ENCODE results near the gene GINS2. TPM values are rescaled to one million over a fixed set of nuclear protein-coding genes. Genes with fewer than 3 reads are reported as not detected.

The GINS2 gene
- total RNA-seq, 1 experiment from 2014 or later, result 53.3 TPM

DNA sequence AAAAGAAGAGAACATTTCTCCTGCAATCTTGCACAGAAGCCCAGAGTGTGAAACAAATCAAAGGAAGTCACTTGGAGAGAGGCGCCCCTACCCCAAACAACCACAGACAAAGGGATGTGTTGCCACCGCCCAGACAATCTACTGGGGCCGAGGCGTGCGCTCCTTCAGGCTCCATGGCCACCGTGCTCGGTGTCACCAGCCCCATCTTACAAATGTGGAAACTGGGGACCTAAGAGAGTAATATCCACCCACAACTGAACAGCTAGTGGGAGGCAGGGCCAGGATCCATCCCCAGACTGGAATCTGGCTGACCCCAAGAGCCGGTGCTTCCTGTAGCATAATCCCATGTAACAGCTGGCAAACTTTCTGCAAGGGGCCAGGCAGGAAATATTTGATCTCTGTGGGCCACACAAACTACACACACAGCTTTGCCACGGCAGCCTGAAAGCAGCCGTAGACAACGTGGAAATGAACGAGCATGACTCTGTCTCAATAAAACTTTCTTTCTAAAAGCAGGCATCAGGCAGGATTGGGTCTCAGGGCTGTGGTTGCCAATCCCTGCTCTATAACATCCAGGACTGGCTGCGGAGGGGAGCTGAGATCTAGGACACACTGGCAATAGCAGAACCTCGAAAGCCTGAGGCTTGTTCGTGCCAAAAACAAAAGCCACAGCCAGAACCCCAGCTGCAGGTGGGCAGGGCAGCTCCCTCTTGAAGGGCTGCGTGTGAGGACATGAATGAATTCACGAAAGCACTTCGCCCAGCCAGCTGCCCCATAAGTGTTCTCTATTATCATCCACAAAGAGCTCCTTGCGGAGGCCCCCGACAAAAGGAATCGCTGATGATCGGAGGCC, 26.6 kb upstream of the GINS2 start:
- no peak overlapping the region for H2AFZ ChIP-seq (ENCODE audit: low read depth, low read length, poor library complexity, severe bottlenecking)
- TSS peak; percentile 28 for BruUV-seq (replicated peaks)
- CTCF ChIA-PET, result interaction anchor here (1.2 to 1.8 kb wide), 2 partner anchors 40 to 56 kb away, joined by 3 to 5 read pairs; no protein-coding TSS in a partner anchor
- TF ChIP-seq JUND (IDR thresholded peaks at IDR 0.05), result no peak
- no peak for TF ChIP-seq FOSL1 (IDR thresholded peaks at IDR 0.05; ENCODE audit: low read depth)
- TF ChIP-seq ZFX (IDR thresholded peaks at IDR 0.05), result no peak
- no peak for TF ChIP-seq RAD21 (IDR thresholded peaks at IDR 0.05; ENCODE audit: low read depth)
- TF ChIP-seq, protein P1, sequence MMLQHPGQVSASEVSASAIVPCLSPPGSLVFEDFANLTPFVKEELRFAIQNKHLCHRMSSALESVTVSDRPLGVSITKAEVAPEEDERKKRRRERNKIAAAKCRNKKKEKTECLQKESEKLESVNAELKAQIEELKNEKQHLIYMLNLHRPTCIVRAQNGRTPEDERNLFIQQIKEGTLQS (IDR thresholded peaks at IDR 0.05), result no peak
- no peak for TF ChIP-seq EGR1 (IDR thresholded peaks at IDR 0.05; ENCODE audit: low read depth)
- no peak for TF ChIP-seq ELF1 (IDR thresholded peaks at IDR 0.05; ENCODE audit: borderline replicate concordance, low read depth)
- TF ChIP-seq SIN3A (IDR thresholded peaks at IDR 0.05; ENCODE audit: low read depth), result no peak
- TF ChIP-seq CEBPB (IDR thresholded peaks at IDR 0.05; ENCODE audit: low read depth), result no peak
- no peak for TF ChIP-seq POLR2A (IDR thresholded peaks at IDR 0.05; ENCODE audit: borderline replicate concordance, extremely low read depth, insufficient read depth, insufficient read length)
- no peak for TF ChIP-seq CTCF (IDR thresholded peaks at IDR 0.05 in 2 of 3, conservative IDR thresholded peaks at IDR 0.05 in 1 of 3; ENCODE audit: borderline replicate concordance in 1 of 3, insufficient read depth in 1 of 3, low read depth in 2 of 3, low read length in 2 of 3)
- TF ChIP-seq YY1 (IDR thresholded peaks at IDR 0.05; ENCODE audit: extremely low read depth, insufficient replicate concordance, low read depth, low read length), result no peak
- no peak for TF ChIP-seq MAX (IDR thresholded peaks at IDR 0.05)
- TF ChIP-seq, protein P2, sequence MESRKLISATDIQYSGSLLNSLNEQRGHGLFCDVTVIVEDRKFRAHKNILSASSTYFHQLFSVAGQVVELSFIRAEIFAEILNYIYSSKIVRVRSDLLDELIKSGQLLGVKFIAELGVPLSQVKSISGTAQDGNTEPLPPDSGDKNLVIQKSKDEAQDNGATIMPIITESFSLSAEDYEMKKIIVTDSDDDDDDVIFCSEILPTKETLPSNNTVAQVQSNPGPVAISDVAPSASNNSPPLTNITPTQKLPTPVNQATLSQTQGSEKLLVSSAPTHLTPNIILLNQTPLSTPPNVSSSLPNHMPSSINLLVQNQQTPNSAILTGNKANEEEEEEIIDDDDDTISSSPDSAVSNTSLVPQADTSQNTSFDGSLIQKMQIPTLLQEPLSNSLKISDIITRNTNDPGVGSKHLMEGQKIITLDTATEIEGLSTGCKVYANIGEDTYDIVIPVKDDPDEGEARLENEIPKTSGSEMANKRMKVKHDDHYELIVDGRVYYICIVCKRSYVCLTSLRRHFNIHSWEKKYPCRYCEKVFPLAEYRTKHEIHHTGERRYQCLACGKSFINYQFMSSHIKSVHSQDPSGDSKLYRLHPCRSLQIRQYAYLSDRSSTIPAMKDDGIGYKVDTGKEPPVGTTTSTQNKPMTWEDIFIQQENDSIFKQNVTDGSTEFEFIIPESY (IDR thresholded peaks at IDR 0.05; ENCODE audit: extremely low read depth, insufficient replicate concordance, low read length), result no peak
- no peak for TF ChIP-seq EZH2phosphoT487 (IDR thresholded peaks at IDR 0.05; ENCODE audit: borderline replicate concordance)
- no peak for TF ChIP-seq ZNF274 (IDR thresholded peaks at IDR 0.05; ENCODE audit: low read depth, low read length)
- TF ChIP-seq, protein P3, sequence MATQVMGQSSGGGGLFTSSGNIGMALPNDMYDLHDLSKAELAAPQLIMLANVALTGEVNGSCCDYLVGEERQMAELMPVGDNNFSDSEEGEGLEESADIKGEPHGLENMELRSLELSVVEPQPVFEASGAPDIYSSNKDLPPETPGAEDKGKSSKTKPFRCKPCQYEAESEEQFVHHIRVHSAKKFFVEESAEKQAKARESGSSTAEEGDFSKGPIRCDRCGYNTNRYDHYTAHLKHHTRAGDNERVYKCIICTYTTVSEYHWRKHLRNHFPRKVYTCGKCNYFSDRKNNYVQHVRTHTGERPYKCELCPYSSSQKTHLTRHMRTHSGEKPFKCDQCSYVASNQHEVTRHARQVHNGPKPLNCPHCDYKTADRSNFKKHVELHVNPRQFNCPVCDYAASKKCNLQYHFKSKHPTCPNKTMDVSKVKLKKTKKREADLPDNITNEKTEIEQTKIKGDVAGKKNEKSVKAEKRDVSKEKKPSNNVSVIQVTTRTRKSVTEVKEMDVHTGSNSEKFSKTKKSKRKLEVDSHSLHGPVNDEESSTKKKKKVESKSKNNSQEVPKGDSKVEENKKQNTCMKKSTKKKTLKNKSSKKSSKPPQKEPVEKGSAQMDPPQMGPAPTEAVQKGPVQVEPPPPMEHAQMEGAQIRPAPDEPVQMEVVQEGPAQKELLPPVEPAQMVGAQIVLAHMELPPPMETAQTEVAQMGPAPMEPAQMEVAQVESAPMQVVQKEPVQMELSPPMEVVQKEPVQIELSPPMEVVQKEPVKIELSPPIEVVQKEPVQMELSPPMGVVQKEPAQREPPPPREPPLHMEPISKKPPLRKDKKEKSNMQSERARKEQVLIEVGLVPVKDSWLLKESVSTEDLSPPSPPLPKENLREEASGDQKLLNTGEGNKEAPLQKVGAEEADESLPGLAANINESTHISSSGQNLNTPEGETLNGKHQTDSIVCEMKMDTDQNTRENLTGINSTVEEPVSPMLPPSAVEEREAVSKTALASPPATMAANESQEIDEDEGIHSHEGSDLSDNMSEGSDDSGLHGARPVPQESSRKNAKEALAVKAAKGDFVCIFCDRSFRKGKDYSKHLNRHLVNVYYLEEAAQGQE (IDR thresholded peaks at IDR 0.05; ENCODE audit: low read depth), result no peak
- no peak for TF ChIP-seq EZH2 (IDR thresholded peaks at IDR 0.05)
- no peak for TF ChIP-seq TCF7L2 (IDR thresholded peaks at IDR 0.05; ENCODE audit: borderline replicate concordance, extremely low read depth, insufficient read depth, insufficient read length)

More for the DNA sequence above, 26.6 kb upstream of the GINS2 start:
- H3K36me3 ChIP-seq (ENCODE audit: control insufficient read depth in 1 of 2, insufficient read depth in 2 of 2, low read length in 2 of 2), result peaks cover 0 to 12% of the 10 kb centered on the region in 2 experiments; a peak in 1 of 4 replicates
- ATAC-seq, result no peak
- no peak for DNase-seq (ENCODE audit: low read depth, low spot score)
- intact Hi-C loops (cut with micrococcal nuclease), result loop anchor here (5.0 kb wide), 2 partner anchors 58 to 298 kb away; no protein-coding TSS in a partner anchor
- H3K4me1 ChIP-seq (ENCODE audit: control insufficient read depth in 1 of 2, insufficient read depth in 2 of 2, low read length in 2 of 2), result peaks cover 8 to 15% of the 10 kb centered on the region in 2 experiments
- H3K4me3 ChIP-seq (replicated peaks in 1 of 2; ENCODE audit: low read depth in 1 of 2, low read length in 2 of 2), result no peak overlapping the region
- POLR2A ChIA-PET, result no interaction called here
- no peaks in the 10 kb centered on the region for H3K27me3 ChIP-seq (ENCODE audit: insufficient read depth, low read length)
- H3K4me2 ChIP-seq (ENCODE audit: low read length), result no peak overlapping the region
- no peaks in the 10 kb centered on the region for H3K9me2 ChIP-seq (ENCODE audit: insufficient read depth)
- H3K9me3 ChIP-seq (ENCODE audit: control insufficient read depth in 1 of 2, insufficient read depth in 1 of 2, low read depth in 1 of 2, low read length in 2 of 2), result peaks cover 6% of the 10 kb centered on the region in 2 experiments; a peak in 2 of 4 replicates
- H3K9ac ChIP-seq (ENCODE audit: low read length), result no peak overlapping the region
- no peak overlapping the region for H3K27ac ChIP-seq (ENCODE audit: low read depth, low read length)
- no peaks in the 10 kb centered on the region for H4K20me1 ChIP-seq (ENCODE audit: insufficient read depth)
- RAD21 ChIA-PET (ENCODE audit: low non-redundant PET in 1 of 2, low total read pairs in 2 of 2, uncharacterized antibody in 2 of 2, unreplicated experiment in 2 of 2), result no interaction called here
- H3K79me2 ChIP-seq (ENCODE audit: insufficient read depth, low read length), result no peaks in the 10 kb centered on the region
